Stimulated activated CD8-positive, alpha-beta memory T cell treated with anti-CD3 and anti-CD28 coated beads, Interleukin-7, amount 100 ng/mL, for 1 hour (primary cell): ENCODE data around the gene KRT34.

Experiments
- DNase-seq, 2 donors: peaks; one replicate each; pipeline ENCODE4 v3.0.0-alpha.2; 2020; ENCODE audit warnings: low read depth in 2 of 2

KRT34 gene

GRCh38 chr17:41332239-41332638 lies 49.9 kb downstream of the KRT34 start:
- no peak for DNase-seq

GRCh38 chr17:41331606-41332005 lies 50.5 kb downstream of the KRT34 start:
- no peak for DNase-seq

GRCh38 chr17:41329279-41329948 lies 52.7 kb downstream of the KRT34 start:
- DNase-seq = no peak

- DNase-seq = no peak
Observed at GRCh38 chr17:41328207-41328606, 53.9 kb downstream of the KRT34 start.
